Fibroblast of villous mesenchyme (primary cell): Measurements from ENCODE around the gene IPCEF1. TPM values are rescaled to one million over a fixed set of nuclear protein-coding genes. Genes with fewer than 3 reads are reported as not detected.

ENCODE experiments used
- DNase-seq: peaks from one replicate; pipeline ENCODE4 v3.0.0-alpha.2; 2010; ENCODE audit warnings: low read depth
- H3K4me3 ChIP-seq: 2 replicates; pipeline ENCODE4 v1.5.1; 2011; ENCODE audit warnings: low read depth, mild to moderate bottlenecking, low read length
- total RNA-seq: library from RNA; depleted of rRNA; stranded (reverse); fragments of >200 nt; gene quantifications from 2 replicates; pipeline ENCODE4 v1.2.3, GENCODE V29; 2012
- TF ChIP-seq, protein P1 (sequence below): IDR thresholded peaks from 2 replicates; pipeline ENCODE4 v1.5.1; 2012; ENCODE audit warnings: low read depth, mild to moderate bottlenecking, low read length; ENCODE audit not compliant: insufficient read depth

IPCEF1 gene
- total RNA-seq, 1 donor: 0.86 TPM

- TF ChIP-seq, protein P1, sequence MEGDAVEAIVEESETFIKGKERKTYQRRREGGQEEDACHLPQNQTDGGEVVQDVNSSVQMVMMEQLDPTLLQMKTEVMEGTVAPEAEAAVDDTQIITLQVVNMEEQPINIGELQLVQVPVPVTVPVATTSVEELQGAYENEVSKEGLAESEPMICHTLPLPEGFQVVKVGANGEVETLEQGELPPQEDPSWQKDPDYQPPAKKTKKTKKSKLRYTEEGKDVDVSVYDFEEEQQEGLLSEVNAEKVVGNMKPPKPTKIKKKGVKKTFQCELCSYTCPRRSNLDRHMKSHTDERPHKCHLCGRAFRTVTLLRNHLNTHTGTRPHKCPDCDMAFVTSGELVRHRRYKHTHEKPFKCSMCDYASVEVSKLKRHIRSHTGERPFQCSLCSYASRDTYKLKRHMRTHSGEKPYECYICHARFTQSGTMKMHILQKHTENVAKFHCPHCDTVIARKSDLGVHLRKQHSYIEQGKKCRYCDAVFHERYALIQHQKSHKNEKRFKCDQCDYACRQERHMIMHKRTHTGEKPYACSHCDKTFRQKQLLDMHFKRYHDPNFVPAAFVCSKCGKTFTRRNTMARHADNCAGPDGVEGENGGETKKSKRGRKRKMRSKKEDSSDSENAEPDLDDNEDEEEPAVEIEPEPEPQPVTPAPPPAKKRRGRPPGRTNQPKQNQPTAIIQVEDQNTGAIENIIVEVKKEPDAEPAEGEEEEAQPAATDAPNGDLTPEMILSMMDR: no peak
- H3K4me3 ChIP-seq: no peak overlapping the region
- no peak for DNase-seq
Observed at GRCh38 chr6:154397491-154398195, 41.0 kb upstream of the IPCEF1 start.

GRCh38 chr6:154395878-154396277 lies 39.3 kb upstream of the IPCEF1 start:
- TF ChIP-seq, protein P1: no peak
- DNase-seq: no peak
- H3K4me3 ChIP-seq: no peak overlapping the region

DNA sequence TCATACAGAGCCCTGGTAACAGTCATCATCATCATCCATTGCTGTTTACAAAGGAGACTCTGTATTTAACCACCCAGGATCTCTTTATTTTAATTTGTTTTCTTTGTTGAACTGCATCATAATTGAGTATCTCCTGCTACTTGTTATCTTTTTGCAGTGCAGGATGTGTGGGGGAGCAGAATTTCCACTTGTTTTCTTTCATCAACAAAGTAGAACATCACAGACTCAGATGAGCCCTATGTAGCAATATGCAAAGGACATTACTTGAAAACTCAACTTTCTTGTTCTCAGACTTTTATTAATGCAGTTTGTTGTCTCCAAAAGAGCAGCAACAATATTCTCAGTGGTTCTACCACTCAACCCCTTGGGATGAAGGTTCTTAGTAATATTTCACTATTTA lies 38.7 kb upstream of the IPCEF1 start:
- no peak overlapping the region for H3K4me3 ChIP-seq
- DNase-seq: no peak
- TF ChIP-seq, protein P1: no peak

DNA sequence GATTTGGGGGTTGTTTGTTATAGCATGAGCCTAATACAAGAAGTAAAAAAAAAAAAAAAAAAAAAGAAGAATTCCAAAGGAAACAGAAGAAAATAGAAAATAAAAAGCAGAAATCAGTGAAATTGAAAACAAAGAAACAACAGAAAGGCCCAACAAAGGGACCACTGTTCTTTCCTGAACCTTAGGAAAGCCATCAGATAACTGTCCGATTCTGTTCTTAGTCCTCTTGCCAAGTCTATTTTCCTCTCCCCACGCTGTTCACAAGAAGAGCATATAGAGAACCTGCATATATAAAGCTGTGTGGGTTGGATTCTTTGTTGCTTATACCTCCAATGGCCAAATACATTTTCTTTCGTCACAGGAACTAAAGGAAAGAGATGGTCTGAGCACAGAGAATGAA lies 38.0 kb upstream of the IPCEF1 start:
- TF ChIP-seq, protein P1: no peak
- H3K4me3 ChIP-seq: no peak overlapping the region
- no peak for DNase-seq

DNA sequence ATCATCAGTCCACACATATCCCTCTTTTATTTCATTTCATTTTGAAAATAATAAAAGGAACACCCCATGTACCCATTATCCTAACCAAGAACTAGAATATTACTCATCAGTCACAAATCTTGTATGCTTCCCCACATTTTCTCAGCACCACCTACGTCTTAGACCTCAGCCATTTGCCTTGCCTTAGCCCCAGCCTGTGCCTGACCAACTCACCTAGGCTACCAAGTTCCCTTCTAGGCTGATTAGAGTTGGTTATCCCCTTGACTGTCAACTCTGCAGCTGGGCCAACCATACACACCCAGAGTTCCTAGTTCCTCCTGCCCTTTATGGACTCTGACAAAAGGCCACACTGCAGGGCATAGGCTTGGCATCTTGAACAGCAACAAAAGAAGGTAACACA lies 33.4 kb upstream of the IPCEF1 start:
- no peak for DNase-seq
- TF ChIP-seq, protein P1: no peak
- H3K4me3 ChIP-seq: no peak overlapping the region

- TF ChIP-seq, protein P1: no peak
- H3K4me3 ChIP-seq: no peak overlapping the region
- DNase-seq: no peak
Observed at GRCh38 chr6:154388803-154389202, 32.2 kb upstream of the IPCEF1 start.
